Transverse colon (tissue), 4 donors: ENCODE data around the gene ZNF280B. TPM values are rescaled to one million over a fixed set of nuclear protein-coding genes. Genes with fewer than 3 reads are reported as not detected.
"Not testable (repeated sequence)": the region's sequence is repeated elsewhere in the genome, so short reads cannot be mapped to it uniquely, and the experiment has no call there.

Experiments
- DNase-seq: peaks from one replicate; pipeline ENCODE4 v3.0.0-alpha.2; 2019
- H3K27ac ChIP-seq, 4 donors: fragments of 200-600 bp; sonication (generic); 2 replicates each; pipeline ENCODE4 v1.5.1; 2016 to 2018; ENCODE audit warnings: inconsistent platforms in 4 of 4
- H3K27me3 ChIP-seq: fragments of 200-600 bp; sonication (generic); 2 replicates; pipeline ENCODE4 v1.5.1; 2017; ENCODE audit warnings: inconsistent platforms
- H3K36me3 ChIP-seq, 4 donors: fragments of 200-600 bp; sonication (generic); 2 replicates each; pipeline ENCODE4 v1.5.1; 2017 to 2019; ENCODE audit warnings: inconsistent platforms in 4 of 4
- H3K4me1 ChIP-seq, 4 donors: fragments of 200-600 bp; sonication (generic); 2 replicates each; pipeline ENCODE4 v1.5.1; 2017 to 2020; ENCODE audit warnings: inconsistent platforms in 4 of 4
- H3K4me3 ChIP-seq, 4 donors: fragments of 200-600 bp; sonication (generic); 1 replicate in 1 of 4; 2 replicates in 3 of 4; pipeline versions ENCODE4 v1.5.1 to v1.6.1; 2017 to 2019; ENCODE audit warnings: inconsistent platforms in 4 of 4
- H3K9me3 ChIP-seq, 2 donors: fragments of 200-600 bp; sonication (generic); 2 replicates each; pipeline ENCODE4 v1.5.1; 2017 to 2019; ENCODE audit warnings: inconsistent platforms in 2 of 2
- CTCF ChIP-seq, 5 experiments: fragments of 200-600 bp in 3 of 5; fragments of 450-650 bp in 2 of 5; sonication (generic) in 3 of 5; IDR thresholded peaks; 1 replicate in 2 of 5; 2 replicates in 3 of 5; pipeline ENCODE4 v1.5.1; 2016 to 2017; ENCODE audit warnings: antibody characterized with exemption in 5 of 5, inconsistent platforms in 3 of 5, mild to moderate bottlenecking in 2 of 5, moderate library complexity in 1 of 5
- EP300 ChIP-seq: sonication (generic); formaldehyde crosslinking; IDR thresholded peaks from one replicate; pipeline ENCODE4 v1.6.1; 2017; ENCODE audit warnings: antibody characterized with exemption, low read depth
- POLR2A ChIP-seq: fragments of 450-650 bp; IDR thresholded peaks from one replicate; pipeline ENCODE4 v1.6.1; 2016; ENCODE audit warnings: antibody characterized with exemption, mild to moderate bottlenecking, moderate library complexity
- POLR2AphosphoS5 ChIP-seq, 3 donors: sonication (generic); formaldehyde crosslinking; IDR thresholded peaks; one replicate each; pipeline ENCODE4 v1.6.1; 2016; ENCODE audit warnings: antibody characterized with exemption in 3 of 3
- WGBS, 2 donors: methylation state at CpG; one replicate each; pipeline ENCODE4 v1.1.5; 2018; ENCODE audit warnings: low coverage in 1 of 2; 5-methylcytosine and 5-hydroxymethylcytosine counted together
- in situ Hi-C, 4 donors: fragments of 200-750 bp; cut with MboI; loops; one replicate each; pipeline versions ENCODE4 v1.15.0 to v1.15.1; 2017; ENCODE audit warnings: low sequenced_read_pairs in 3 of 4, low pct_ligation_motif_present in 1 of 4, low pct_unique_long_range_greater_than_20kb in 1 of 4
- intact Hi-C: fragments of 100-400 bp; cut with DNase I; formaldehyde crosslinking; loops from one replicate; pipeline ENCODE4 v1.15.1; 2023; ENCODE audit warnings: low total_unique reads
- total RNA-seq, 4 donors: library from RNA; depleted of rRNA; stranded (reverse); fragments of >200 nt; gene quantifications; one replicate each; pipeline ENCODE4 v1.1.0, GENCODE V29; 2016

ZNF280B gene
- total RNA-seq, 4 donors from 2014 or later, result 0.41 to 0.79 (median 0.60) TPM; not detected in 1

GRCh38 chr22:22534604-22535415, 26.3 kb upstream of the ZNF280B start:
- no peaks in the 10 kb centered on the region for H3K27me3 ChIP-seq
- no peaks in the 10 kb centered on the region for H3K4me1 ChIP-seq
- in situ Hi-C loops (no loop called here), intact Hi-C loops (no loop called here)
- H3K9me3 ChIP-seq, result no peaks in the 10 kb centered on the region
- TF ChIP-seq POLR2A, result no peak
- H3K4me3 ChIP-seq, result no peak overlapping the region
- no peak overlapping the region for H3K27ac ChIP-seq
- 70 to 86% methylated on average over 5 to 9 of the region's 9 CpGs for WGBS, 2 donors
- no peaks in the 10 kb centered on the region for H3K36me3 ChIP-seq
- DNase-seq, result no peak

GRCh38 chr22:22533863-22534262, 25.3 kb upstream of the ZNF280B start:
- Histone ChIP-seq H3K9me3 (no peaks in the 10 kb centered on the region), H3K27ac (no peak overlapping the region), H3K36me3 (no peaks in the 10 kb centered on the region), H3K4me1 (no peaks in the 10 kb centered on the region), H3K4me3 (no peak overlapping the region), H3K27me3 (no peaks in the 10 kb centered on the region)
- TF ChIP-seq POLR2A (no peak), CTCF (IDR thresholded peaks at IDR 0.05) (no peak)
- intact Hi-C loops (no loop called here), in situ Hi-C loops (no loop called here)
- no peak for DNase-seq
- 74 to 89% methylated on average over 2 to 5 of the region's 5 CpGs for WGBS, 2 donors

GRCh38 chr22:22533417-22533816, 24.9 kb upstream of the ZNF280B start:
- TF ChIP-seq EP300 (no peak), POLR2A (no peak), POLR2AphosphoS5 (IDR thresholded peaks at IDR 0.05) (no peak), CTCF (IDR thresholded peaks at IDR 0.05) (no peak)
- Histone ChIP-seq H3K9me3 (no peaks in the 10 kb centered on the region), H3K27ac (no peak overlapping the region), H3K36me3 (no peaks in the 10 kb centered on the region), H3K27me3 (no peaks in the 10 kb centered on the region), H3K4me1 (no peaks in the 10 kb centered on the region), H3K4me3 (no peak overlapping the region)
- no peak for DNase-seq
- in situ Hi-C loops, result no loop called here
- intact Hi-C loops, result no loop called here
- 100% methylated on average over 1 of the region's 1 CpG; no CpG with 5 or more reads in 1 of the 2 donors for WGBS, 2 donors

GRCh38 chr22:22532547-22533071, 24.1 kb upstream of the ZNF280B start:
- H3K36me3 ChIP-seq, DNase-seq, H3K4me1 ChIP-seq, in situ Hi-C loops, H3K9me3 ChIP-seq, H3K4me3 ChIP-seq, H3K27me3 ChIP-seq, H3K27ac ChIP-seq, intact Hi-C loops: not testable (repeated sequence)
- 86% methylated on average over 12 of the region's 12 CpGs; no CpG with 5 or more reads in 1 of the 2 donors for WGBS, 2 donors

GRCh38 chr22:22531770-22532546, 23.4 kb upstream of the ZNF280B start:
- H3K36me3 ChIP-seq, result no peaks in the 10 kb centered on the region
- H3K27ac ChIP-seq, result no peak overlapping the region
- no peak for DNase-seq
- WGBS, 2 donors, result 77 to 79% methylated on average over 5 to 7 of the region's 7 CpGs
- intact Hi-C loops, result no loop called here
- H3K9me3 ChIP-seq, result no peaks in the 10 kb centered on the region
- H3K27me3 ChIP-seq, result no peaks in the 10 kb centered on the region
- in situ Hi-C loops, result no loop called here
- H3K4me3 ChIP-seq, result no peak overlapping the region
- TF ChIP-seq CTCF (IDR thresholded peaks at IDR 0.05), result no peak
- TF ChIP-seq POLR2A, result no peak
- TF ChIP-seq EP300, result no peak
- TF ChIP-seq POLR2AphosphoS5 (IDR thresholded peaks at IDR 0.05), result no peak
- H3K4me1 ChIP-seq, result no peaks in the 10 kb centered on the region
